Activated naive CD4-positive, alpha-beta T cell treated with Interleukin-2 at 50 U/mL for 16 hours (primary cell): Measurements from ENCODE around the gene EEF1AKMT2.
A peak's percentile ranks its signal among the peaks of the same experiment; 100 is the strongest.

Experiments
- DNase-seq: peaks from one replicate; pipeline ENCODE4 v3.0.0-alpha.2; 2020

Gene EEF1AKMT2

DNA sequence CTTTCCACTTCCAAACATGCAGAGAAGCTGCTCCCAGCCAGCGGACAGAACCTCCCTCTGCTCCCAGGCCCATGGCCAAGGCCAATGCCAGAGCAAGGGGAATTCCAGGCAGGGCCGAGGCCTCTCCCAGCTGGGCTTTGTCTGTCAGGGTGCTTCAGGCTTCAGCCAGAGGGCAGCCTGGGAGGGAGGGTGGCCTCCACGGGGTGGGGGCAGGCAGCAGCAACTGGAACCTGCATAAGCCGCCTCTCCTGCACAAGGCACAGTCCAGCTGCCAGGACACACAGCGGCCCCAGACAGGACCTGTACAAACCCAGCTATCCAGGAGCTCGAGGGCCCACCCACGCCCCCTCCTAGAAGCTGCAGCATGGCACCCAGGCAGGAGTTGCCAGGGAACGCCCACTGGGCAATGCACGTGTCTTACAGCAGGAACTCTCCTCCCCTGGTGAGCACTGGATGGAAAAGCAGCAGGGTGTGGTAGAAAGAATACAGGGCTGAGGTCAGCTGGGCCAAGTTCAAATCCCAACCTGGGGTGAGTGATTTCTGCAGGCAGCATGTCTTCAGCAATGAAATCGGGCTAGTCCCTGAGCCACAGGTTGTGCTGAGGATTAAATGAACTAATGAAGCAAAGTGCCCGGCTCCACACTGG, 55.1 kb downstream of the EEF1AKMT2 start:
- DNase-seq, result no peak

DNA sequence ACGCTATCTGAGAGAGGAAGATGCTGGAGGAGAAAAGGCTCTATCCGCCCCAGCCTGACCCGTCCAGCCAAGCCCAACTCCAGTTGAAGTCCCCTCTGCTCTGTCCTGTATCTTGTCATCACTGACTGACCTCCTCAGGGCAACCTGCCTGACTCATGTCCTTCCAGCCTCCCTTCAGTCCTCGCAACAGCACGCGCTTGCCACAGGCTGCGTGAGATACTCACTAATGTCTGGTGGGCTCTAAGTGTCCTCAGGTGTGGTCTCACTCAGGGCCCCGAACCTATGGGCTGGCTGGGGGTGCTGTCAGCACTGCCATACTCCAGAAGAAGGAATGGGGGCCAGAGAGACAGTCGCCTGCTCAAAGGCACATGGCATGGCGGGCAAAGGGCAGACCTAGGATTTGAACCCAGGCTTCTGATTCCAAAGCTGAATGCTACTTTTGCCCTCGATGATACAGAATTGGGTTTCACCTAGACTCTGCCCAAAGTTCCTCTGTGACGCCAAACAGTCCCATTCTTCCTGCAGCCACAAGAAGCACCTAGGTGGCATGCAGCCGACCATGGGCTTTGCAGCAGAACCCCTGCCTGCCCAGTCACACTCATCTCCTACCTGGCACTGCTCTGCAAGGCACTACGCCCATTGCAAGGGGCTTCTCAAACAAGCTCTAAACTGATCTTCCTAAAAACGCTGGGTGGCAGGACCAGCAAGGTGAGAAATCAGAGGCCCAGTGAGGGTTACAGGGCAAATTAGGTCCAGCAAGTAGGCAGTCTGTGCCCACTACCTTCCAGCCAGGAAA, 56.0 kb downstream of the EEF1AKMT2 start:
- DNase-seq, result no peak

DNA sequence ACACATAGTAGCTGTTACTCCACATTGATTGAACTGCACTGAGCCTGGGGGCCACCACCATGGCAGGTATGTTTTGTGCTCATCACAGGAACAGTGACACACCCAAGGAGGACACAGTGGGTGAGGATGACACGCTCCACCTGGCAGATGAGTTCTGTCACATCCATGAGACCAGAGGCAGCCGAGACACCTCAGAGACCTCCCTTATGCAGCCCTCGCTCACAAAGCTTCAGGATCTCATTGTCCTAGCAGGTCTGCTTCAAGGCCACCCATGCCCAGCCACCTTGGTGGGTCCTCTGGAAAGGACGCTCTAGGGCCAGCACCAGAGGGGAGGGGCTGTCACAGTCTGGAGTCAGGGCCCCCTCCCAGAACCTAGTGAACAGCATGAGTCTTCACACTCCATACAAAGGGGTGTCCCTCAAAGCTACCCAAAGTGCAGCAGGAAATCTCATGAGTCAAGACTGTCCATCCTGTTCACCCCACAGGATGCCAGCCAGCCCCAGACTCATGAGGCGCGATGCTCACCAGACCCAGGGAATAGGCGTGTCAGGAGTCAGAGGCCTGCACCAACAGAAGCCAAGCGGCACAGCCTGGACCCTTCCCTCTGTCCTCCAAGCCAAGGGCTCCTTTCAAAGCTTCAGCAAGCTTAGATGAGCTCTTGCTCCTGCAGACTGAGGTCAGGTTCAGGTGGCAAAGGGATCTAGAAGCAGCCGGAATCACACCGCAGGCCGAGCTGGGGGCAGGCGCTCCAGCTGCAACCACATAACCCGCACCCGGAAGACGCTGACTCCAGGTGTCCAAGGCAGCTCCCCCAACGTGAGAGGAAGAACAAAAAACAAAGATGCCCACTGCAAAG, 57.1 kb downstream of the EEF1AKMT2 start:
- peak; percentile 27 for DNase-seq

DNA sequence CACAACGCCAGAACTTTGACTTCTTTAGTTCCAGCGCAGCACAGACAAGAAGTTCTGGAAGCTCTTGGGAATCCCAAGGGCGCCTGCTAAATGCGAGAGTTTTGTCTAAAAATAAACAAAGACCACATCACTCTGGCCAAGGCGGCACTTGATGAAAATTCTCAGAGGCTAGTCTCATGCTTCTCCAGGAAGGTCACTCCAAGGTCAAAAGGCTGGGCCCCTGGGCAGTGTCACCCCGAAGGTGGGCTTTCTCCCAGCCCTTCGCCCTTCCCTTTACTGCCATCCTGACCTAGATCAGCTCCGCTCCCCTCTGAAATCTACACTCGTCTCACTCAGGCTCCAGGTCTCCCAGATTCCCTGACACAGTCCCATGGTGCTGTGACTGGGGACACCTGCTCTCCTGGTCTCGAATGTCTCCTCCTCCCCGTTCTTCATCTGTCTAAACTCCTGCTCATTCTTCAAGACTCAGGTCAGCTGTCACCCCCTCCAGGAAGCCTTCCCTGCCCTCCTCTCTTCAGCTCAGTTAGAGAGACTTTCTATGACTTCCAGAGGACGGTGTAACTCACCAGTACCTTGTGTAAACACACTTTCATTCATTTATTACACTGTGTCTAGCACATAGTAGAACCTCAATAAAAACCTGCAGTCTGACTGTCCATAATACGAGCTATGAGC, 58.0 kb downstream of the EEF1AKMT2 start:
- DNase-seq, result no peak

DNA sequence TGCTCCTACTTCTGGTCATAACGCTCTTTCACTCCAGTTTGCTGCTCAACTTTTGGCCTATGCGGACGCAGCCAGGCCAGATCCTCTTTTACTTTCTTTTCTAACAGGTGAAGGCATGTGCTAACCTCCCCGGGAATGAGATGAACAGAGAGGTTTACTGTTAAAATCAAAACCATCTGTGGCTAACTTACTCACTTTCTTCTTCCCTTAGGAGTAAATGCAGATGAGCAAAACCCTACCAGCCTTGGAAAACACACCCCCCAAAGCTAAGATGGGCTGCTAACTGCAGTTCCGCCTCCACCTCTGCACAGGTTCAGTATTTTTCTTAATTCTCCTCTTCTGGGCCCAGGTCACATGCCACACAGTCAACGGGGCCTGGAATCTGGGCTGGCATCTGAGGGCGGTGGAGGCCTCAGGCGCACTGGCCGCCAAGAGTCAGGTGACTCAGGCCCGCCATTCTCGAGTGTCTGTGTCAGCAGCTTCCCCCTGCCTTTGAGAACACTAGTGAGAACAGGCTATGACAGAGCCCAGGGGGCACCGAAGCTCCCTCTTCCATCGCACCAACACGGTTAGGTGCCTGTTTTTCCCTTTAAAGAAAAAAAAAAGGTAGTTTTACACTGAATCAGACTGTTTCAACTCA, 58.6 kb downstream of the EEF1AKMT2 start:
- DNase-seq, result peak; percentile 83

DNA sequence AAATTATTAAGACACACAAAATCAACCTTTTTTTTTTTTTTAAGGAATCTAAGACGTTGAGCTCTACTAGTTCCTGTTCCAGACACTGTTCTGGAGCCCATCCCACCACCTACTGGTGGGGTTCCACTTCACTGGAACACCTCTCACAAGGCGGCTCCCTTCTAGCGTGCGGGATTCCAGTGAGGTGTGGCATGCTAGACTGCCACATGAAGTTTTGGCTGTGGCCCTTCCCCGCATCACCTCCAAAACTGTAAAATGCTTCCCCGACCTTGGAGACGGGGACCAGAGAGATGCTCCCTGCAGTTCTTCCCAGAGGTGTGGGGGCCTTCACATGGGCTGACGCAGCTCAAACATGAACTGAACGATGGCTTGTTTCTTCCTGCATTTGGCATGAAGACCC, 60.1 kb downstream of the EEF1AKMT2 start:
- no peak for DNase-seq

DNA sequence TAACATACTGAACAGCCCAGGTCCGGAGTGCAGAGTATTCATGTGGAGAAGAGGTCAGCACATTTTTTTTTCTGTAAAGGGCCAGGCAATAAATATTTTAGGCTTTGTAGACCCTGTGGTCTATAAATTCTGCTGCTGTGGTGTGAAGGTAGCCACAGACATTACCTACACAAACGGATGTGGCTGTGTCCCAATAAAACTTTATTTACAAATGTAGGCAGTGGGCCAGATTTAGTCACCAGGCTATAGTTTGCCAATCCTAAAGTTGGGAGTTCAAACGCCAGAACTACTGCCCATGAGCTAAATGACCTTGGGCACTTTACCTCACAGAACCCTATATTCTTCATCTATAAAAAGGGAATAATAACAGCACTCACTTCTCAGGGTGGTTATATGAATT, 60.9 kb downstream of the EEF1AKMT2 start:
- DNase-seq, result no peak

DNA sequence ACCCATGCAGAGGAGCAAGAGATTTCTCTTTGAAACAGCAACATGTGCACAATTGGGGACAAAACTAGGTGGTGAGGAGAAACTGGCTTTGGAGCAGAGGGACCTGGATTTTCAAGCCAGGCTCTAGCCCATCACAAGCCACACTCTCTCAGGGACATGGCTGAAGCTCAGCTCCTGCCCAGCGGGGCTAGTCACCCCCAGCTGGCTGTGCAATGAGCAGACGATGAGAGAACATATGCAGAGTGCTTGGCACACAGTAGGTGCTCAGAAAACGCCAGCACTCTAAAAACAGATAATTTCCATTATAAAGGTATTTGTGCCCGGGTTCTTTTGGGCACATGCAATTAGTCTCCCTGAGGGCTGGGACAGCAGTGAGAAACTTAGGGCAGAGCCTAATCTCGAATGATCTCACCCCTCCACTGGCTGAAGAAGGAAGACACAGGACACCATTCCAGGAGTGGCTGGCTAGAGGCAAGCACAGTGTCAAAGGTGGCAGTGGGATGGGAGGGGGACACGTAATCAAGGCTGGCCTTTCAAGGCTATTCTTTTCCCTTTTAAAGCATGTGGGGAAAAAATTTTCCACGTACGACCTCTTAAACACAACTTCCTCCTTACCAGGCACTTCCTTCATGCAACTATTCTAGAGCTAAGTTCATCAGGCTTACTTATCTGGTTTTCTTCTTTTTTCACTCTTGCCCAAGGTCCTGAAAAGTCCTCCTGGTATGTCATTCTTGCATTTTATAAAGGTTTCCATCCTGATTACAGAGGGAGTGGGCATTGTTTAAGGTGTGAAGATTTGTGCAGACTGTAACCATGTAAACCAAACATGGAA, 62.6 kb downstream of the EEF1AKMT2 start:
- DNase-seq, result no peak

DNA sequence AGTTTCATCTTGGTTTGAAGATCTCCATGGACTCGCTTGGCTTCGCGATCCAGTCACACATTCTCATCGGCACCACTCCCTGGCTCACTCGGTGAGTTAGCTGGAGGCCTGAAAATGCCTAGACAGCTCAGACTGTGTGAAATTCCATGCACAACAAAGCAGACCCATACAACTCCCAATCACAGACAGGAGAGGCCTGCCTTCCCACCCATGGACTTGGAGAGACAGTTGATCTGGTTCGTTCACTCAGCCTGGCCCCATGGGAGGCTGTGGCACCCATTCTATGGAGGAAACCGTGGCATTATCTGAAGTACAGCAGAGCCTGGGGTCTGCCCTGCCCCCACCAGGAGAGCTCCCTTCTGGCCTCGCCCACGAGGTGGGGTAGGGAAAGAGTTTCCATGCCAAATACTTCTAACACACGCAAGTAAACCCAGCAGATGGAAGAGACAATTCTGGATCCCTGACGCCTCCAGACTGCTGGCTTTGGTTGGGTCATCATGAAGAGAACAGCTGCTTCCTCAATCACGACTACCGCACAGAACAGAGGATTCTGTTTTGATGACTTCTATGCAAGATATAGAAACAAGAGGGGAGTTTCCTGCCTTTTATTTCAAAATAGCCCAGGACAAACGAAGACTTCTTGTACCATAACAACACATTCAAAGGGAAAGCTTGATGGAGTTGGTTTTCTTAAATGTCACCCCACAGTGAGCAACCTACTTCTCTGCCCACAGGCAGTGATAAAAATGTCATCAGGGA, 63.4 kb downstream of the EEF1AKMT2 start:
- peak; percentile 42 for DNase-seq

DNA sequence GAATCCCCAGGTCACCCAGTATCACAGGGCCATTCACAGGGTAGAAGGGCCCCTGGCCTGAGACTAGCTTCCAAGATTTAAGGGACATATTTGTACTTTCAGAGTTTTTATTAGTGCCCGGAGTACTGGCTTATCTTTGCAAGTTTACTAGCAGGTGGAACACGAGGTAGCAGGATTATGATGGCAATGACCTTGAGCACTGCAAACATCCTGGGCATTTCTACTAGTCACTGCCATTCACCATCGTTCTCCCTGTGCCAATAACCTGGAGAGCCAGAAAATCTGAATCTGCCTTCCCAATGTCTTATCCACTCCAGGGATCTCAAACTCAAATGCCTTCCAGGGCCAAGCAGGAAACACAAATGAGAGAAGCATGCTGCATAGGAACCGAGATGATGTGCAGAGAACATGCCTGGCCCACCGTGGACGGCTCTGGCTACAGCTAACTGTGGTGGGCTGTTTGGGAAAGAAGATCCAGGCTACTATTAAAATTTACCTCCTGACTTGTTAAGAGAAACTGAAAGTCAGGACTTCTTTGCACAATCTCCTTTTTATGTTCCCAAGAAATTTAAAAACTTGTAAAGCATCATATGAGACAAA, 64.2 kb downstream of the EEF1AKMT2 start:
- DNase-seq, result no peak

DNA sequence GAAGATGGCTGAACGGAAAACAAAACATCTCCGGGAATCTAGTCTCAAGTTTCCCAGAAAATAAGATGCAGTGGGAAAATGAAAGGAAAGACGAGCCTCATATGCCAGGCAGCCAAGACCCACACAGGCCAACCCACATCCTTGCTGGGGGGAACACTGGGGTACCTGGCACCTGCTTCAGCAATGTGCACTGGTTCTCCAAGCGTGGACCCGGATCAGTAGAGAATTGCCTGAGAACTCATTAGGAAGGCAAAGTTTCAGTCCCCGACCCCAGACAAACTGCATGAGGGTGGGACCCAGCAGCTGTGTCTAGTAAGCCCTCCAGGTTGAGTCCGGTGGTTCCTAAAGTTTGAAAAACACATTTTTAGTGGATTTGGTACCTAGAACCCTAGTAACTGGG, 65.9 kb downstream of the EEF1AKMT2 start:
- DNase-seq, result no peak

DNA sequence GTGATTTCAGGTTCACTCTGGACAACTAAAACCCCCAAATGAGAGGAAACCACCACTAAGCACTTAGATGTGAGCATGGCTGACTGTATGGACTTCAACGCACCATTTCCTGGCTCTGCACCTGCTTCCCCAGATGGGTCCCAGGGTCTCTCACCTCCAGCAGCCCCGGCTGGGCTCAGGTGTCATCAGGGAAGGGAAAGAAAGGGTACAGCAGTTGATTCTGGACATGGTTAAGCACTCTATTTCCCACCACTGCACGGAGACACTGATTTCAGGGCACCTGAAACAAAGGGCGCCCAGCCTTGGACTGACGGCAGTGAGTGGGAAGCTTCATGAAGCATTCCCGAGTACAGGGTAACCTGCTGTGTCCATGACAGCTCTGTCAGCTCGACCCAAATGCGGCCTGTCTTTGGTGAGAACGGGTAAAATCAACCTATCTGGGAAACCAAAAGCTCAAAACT, 66.5 kb downstream of the EEF1AKMT2 start:
- DNase-seq, result peak; percentile 1

DNA sequence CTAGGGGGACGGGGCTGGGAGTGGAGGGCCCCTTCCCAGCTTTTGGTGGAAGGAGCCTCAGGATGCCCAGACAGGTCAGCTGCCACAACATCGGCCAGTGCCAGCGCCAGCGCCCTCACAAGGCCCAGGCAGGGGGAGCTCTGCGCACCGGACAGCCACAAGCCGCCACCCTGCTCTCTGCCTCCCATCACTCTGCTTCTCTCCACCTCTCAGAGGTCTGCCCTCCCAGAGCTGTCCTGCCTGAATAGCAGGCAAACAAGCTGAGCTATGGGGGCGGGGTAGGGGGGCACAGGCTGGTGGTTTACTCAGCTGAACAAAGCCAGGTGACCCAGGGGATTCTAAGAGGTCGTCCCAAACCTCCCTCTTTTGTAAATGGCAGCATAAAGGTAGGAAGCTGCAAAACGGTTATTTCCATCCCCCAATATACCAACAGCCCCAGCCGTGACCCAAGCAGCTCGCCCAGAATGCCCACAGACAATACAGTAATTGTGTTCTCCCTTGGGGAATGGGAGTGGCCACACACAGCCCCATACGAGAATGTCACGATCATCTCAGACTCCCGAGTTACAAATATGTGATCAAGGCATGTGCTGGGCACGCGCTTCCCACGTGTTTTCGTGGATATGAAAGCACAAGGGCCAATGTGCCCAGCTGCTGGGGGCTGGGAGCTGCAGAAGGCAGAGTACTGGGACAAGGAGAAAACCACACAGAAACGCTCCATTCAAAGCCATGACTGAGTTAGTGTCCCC, 67.2 kb downstream of the EEF1AKMT2 start:
- DNase-seq, result peak; percentile 1

DNA sequence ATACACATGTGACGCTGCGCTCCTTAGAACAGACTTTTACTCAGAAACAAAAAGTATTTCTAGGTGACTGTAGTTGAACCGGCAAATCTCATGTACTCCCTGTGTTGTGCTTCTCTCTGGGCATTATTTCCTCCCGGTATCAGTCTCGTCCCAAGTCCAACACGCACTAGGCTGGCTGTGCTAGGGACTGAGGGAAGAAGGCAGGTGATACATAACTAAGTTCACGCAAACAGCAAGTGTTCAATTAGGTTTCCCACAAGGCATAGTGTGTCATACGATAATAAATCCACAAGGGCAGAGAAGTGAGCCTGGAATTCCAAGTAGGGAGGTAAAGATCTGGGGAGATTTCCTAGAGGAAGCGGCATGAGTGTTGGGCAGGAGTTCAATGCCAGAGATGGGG, 67.9 kb downstream of the EEF1AKMT2 start:
- no peak for DNase-seq

DNA sequence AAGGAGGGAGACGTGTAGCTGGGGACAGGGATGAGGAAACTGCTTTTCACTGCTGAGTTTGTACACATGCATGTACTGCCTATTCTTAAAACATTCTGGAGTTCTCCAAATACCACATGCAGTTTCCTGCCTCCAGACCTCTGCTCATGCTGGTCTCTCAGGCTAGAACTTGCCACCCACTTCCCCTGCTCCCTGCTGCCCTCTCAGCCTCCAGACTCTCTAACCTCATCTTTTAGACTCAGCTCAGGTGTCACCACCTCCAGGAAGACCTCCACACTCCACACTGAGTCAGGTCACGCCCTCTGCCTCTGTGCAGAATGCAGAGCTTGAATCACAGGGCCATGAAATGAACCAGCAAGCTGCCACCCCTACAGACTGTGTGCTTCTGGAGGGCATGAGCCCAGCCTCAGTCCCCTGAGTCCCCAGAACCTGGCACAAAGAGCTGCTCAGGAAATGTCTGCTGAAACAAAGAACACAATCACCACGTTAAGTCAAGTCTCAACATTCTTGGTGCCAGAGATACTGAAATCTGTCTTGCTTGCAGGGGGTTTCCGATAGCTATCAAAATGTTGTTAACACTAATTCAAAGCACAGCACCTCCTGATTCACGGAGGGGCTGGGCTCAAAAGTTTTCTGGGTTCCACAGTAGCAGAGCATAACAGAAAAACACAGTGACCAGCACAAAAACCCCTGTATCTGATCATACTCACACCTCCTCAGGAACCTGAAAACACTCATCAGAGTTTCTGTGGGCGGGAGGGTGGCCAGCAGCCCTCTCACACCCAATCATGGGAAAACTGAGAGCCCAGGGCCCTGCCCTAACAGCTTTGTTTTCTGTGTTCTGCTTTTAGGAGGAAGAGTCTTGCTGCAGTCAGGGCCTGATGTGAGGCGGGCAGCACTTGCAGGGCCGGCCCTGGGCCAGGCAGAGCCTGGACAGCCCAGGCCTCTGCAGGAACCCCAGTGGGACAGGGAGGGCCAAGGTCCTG, 68.6 kb downstream of the EEF1AKMT2 start:
- peak; percentile 76 for DNase-seq

DNA sequence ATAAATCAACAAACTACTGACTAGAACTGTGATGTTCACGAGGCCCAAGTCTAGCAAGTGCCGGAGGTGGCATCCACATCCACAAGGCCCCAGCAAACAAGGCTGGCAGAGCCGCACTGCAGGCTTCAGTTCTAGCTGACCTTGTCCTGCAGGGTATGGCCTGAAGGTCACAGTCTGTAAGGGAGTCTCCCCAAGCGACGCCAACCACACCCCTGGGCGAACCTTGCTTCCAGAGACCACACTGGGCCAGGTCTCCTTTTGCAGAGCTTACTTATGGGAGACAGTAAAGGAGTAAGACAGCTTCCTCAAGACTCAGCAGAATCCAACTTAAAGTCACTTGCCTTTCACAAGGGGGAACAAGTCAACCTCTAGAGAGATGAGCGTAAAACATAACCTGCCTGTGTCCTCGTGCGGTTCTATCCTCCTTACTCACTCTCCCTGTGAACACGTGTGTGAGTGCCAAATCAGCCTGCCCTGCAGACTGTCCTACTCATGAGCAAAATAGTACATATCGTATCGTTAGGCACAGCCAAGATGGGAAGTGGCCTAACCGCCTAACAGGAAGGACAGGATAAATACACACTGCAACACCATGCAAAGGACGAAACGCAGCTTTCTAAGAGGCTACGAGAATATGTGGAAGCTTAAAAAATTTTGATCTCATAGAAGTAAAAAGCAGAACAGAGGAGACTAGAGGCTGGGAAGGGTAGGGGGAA, 70.2 kb downstream of the EEF1AKMT2 start:
- DNase-seq, result no peak

DNA sequence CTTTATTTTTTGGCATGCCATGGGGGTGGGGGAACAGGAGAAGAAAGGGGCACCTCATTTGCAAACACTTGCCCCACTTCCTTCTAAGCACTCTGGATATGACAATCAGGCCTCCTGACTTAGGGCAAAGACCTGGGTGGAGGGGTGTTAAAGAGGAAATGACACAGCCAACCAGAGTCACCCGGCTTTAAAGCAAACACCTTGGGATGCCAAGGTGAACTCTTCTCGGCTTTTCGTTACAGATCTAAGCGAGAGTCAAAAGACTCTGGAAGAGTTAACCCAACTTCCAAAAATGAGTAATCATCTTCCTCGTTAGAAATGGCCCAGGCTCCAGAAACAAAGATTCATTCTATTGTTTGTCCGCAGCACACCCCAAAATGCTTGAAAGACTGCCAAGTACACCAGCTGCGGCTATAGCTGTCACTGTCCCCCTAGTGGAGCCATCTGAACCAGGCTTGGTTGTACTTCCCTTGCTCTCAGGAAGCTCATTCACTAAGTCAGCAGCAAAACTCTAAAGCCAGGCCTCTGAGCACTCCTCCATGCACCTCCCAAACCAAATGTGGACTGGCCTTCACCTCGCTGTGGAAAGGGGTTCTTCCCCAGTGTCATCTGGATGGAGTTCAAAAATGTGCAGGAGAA, 72.4 kb downstream of the EEF1AKMT2 start:
- peak; percentile 71 for DNase-seq
